ENCODE results near the gene CACNA2D3. TPM values are rescaled to one million over a fixed set of nuclear protein-coding genes. Genes with fewer than 3 reads are reported as not detected.

Gene CACNA2D3
- total RNA-seq, 1 experiment from 2014 or later, result 1.6 TPM

GRCh38 chr3:54237109-54237508 is 114.8 kb downstream of the CACNA2D3 start:
- DNase-seq, result no peak
- no peaks in the 10 kb centered on the region for H3K27me3 ChIP-seq (ENCODE audit: control insufficient read depth, insufficient read depth, low read length)
- H3K4me3 ChIP-seq (ENCODE audit: insufficient read depth, low read depth, low read length), result no peak overlapping the region
- H3K36me3 ChIP-seq (replicated peaks; ENCODE audit: control insufficient read depth, insufficient read depth, low read length), result no peaks in the 10 kb centered on the region

GRCh38 chr3:54237788-54238502 is 115.6 kb downstream of the CACNA2D3 start:
- Histone ChIP-seq H3K4me3 (ENCODE audit: insufficient read depth, low read depth, low read length) (no peak overlapping the region), H3K27me3 (ENCODE audit: control insufficient read depth, insufficient read depth, low read length) (no peaks in the 10 kb centered on the region), H3K36me3 (replicated peaks; ENCODE audit: control insufficient read depth, insufficient read depth, low read length) (no peaks in the 10 kb centered on the region)
- no peak for DNase-seq

- H3K27me3 ChIP-seq (ENCODE audit: control insufficient read depth, insufficient read depth, low read length), result no peaks in the 10 kb centered on the region
- H3K4me3 ChIP-seq (ENCODE audit: insufficient read depth, low read depth, low read length), result no peak overlapping the region
- DNase-seq, result no peak
- H3K36me3 ChIP-seq (replicated peaks; ENCODE audit: control insufficient read depth, insufficient read depth, low read length), result no peaks in the 10 kb centered on the region
Observed at GRCh38 chr3:54240309-54240708, 118.0 kb downstream of the CACNA2D3 start.

GRCh38 chr3:54243056-54243931 is 120.9 kb downstream of the CACNA2D3 start:
- Histone ChIP-seq H3K4me3 (ENCODE audit: insufficient read depth, low read depth, low read length) (no peak overlapping the region), H3K36me3 (replicated peaks; ENCODE audit: control insufficient read depth, insufficient read depth, low read length) (no peaks in the 10 kb centered on the region), H3K27me3 (ENCODE audit: control insufficient read depth, insufficient read depth, low read length) (no peaks in the 10 kb centered on the region)
- DNase-seq, result no peak

- no peaks in the 10 kb centered on the region for H3K27me3 ChIP-seq (ENCODE audit: control insufficient read depth, insufficient read depth, low read length)
- no peak for DNase-seq
- no peak overlapping the region for H3K4me3 ChIP-seq (ENCODE audit: insufficient read depth, low read depth, low read length)
- no peaks in the 10 kb centered on the region for H3K36me3 ChIP-seq (replicated peaks; ENCODE audit: control insufficient read depth, insufficient read depth, low read length)
Observed at GRCh38 chr3:54243960-54244682, 121.8 kb downstream of the CACNA2D3 start.

- no peak overlapping the region for H3K4me3 ChIP-seq (ENCODE audit: insufficient read depth, low read depth, low read length)
- H3K36me3 ChIP-seq (replicated peaks; ENCODE audit: control insufficient read depth, insufficient read depth, low read length), result no peaks in the 10 kb centered on the region
- H3K27me3 ChIP-seq (ENCODE audit: control insufficient read depth, insufficient read depth, low read length), result no peaks in the 10 kb centered on the region
- no peak for DNase-seq
Observed at GRCh38 chr3:54251705-54252104, 129.4 kb downstream of the CACNA2D3 start.

GRCh38 chr3:54257125-54257720 is 134.9 kb downstream of the CACNA2D3 start:
- Histone ChIP-seq H3K4me3 (ENCODE audit: insufficient read depth, low read depth, low read length) (no peak overlapping the region), H3K27me3 (ENCODE audit: control insufficient read depth, insufficient read depth, low read length) (no peaks in the 10 kb centered on the region), H3K36me3 (replicated peaks; ENCODE audit: control insufficient read depth, insufficient read depth, low read length) (no peaks in the 10 kb centered on the region)
- no peak for DNase-seq

GRCh38 chr3:54259636-54260035 is 137.3 kb downstream of the CACNA2D3 start:
- H3K36me3 ChIP-seq (replicated peaks; ENCODE audit: control insufficient read depth, insufficient read depth, low read length), result no peaks in the 10 kb centered on the region
- no peak for DNase-seq
- H3K4me3 ChIP-seq (ENCODE audit: insufficient read depth, low read depth, low read length), result no peak overlapping the region
- H3K27me3 ChIP-seq (ENCODE audit: control insufficient read depth, insufficient read depth, low read length), result no peaks in the 10 kb centered on the region

GRCh38 chr3:54261141-54261540 is 138.8 kb downstream of the CACNA2D3 start:
- no peak for DNase-seq
- Histone ChIP-seq H3K36me3 (replicated peaks; ENCODE audit: control insufficient read depth, insufficient read depth, low read length) (no peaks in the 10 kb centered on the region), H3K27me3 (ENCODE audit: control insufficient read depth, insufficient read depth, low read length) (no peaks in the 10 kb centered on the region), H3K4me3 (ENCODE audit: insufficient read depth, low read depth, low read length) (no peak overlapping the region)

GRCh38 chr3:54262541-54262940 is 140.2 kb downstream of the CACNA2D3 start:
- H3K27me3 ChIP-seq (ENCODE audit: control insufficient read depth, insufficient read depth, low read length), result no peaks in the 10 kb centered on the region
- H3K36me3 ChIP-seq (replicated peaks; ENCODE audit: control insufficient read depth, insufficient read depth, low read length), result no peaks in the 10 kb centered on the region
- H3K4me3 ChIP-seq (ENCODE audit: insufficient read depth, low read depth, low read length), result no peak overlapping the region
- no peak for DNase-seq

- Histone ChIP-seq H3K27me3 (ENCODE audit: control insufficient read depth, insufficient read depth, low read length) (no peaks in the 10 kb centered on the region), H3K4me3 (ENCODE audit: insufficient read depth, low read depth, low read length) (no peak overlapping the region), H3K36me3 (replicated peaks; ENCODE audit: control insufficient read depth, insufficient read depth, low read length) (no peaks in the 10 kb centered on the region)
- no peak for DNase-seq
Observed at GRCh38 chr3:54262946-54263345, 140.6 kb downstream of the CACNA2D3 start.

- Histone ChIP-seq H3K27me3 (ENCODE audit: control insufficient read depth, insufficient read depth, low read length) (no peaks in the 10 kb centered on the region), H3K36me3 (replicated peaks; ENCODE audit: control insufficient read depth, insufficient read depth, low read length) (no peaks in the 10 kb centered on the region), H3K4me3 (ENCODE audit: insufficient read depth, low read depth, low read length) (no peak overlapping the region)
- DNase-seq, result no peak
Observed at GRCh38 chr3:54264050-54264449, 141.7 kb downstream of the CACNA2D3 start.

GRCh38 chr3:54270816-54271526 is 148.6 kb downstream of the CACNA2D3 start:
- no peak for DNase-seq
- no peaks in the 10 kb centered on the region for H3K36me3 ChIP-seq (replicated peaks; ENCODE audit: control insufficient read depth, insufficient read depth, low read length)

GRCh38 chr3:54273791-54274190 is 151.4 kb downstream of the CACNA2D3 start:
- H3K4me3 ChIP-seq (ENCODE audit: insufficient read depth, low read depth, low read length), result no peak overlapping the region
- DNase-seq, result no peak
- H3K36me3 ChIP-seq (replicated peaks; ENCODE audit: control insufficient read depth, insufficient read depth, low read length), result no peaks in the 10 kb centered on the region

More at GRCh38 chr3:54270816-54271526, 148.6 kb downstream of the CACNA2D3 start:
- no peak overlapping the region for H3K4me3 ChIP-seq (ENCODE audit: insufficient read depth, low read depth, low read length)
- no peaks in the 10 kb centered on the region for H3K27me3 ChIP-seq (ENCODE audit: control insufficient read depth, insufficient read depth, low read length)

More at GRCh38 chr3:54273791-54274190, 151.4 kb downstream of the CACNA2D3 start:
- no peaks in the 10 kb centered on the region for H3K27me3 ChIP-seq (ENCODE audit: control insufficient read depth, insufficient read depth, low read length)

Measured in H7 (cell line).